Activated CD4-positive, alpha-beta memory T cell treated with anti-CD3 and anti-CD28 coated beads for 36 hours (primary cell): Measurements from ENCODE around the gene CCM2. TPM values are rescaled to one million over a fixed set of nuclear protein-coding genes. Genes with fewer than 3 reads are reported as not detected.

Source experiments
- CTCF ChIA-PET: fragments of 350-600 bp; sonication (Branson Sonifier 250); formaldehyde crosslinking; loops from one replicate; lab custom pipeline; 2021; ENCODE audit warnings: antibody characterized with exemption, inconsistent platforms; lab: Charles Lee
- POLR2A ChIA-PET: fragments of 350-600 bp; sonication (Branson Sonifier 250); formaldehyde crosslinking; loops from one replicate; lab custom pipeline; 2021; ENCODE audit warnings: antibody characterized with exemption; lab: Charles Lee
- DNase-seq: peaks from one replicate; pipeline ENCODE4 v3.0.0-alpha.2; 2020
- H3K27ac Mint-ChIP-seq: one replicate; pipeline ENCODE4 v1.8.0; 2021; ENCODE audit warnings: mixed read lengths
- H3K27me3 Mint-ChIP-seq: one replicate; pipeline ENCODE4 v1.8.0; 2021; ENCODE audit warnings: mixed read lengths
- H3K36me3 Mint-ChIP-seq: one replicate; pipeline ENCODE4 v1.8.0; 2021; ENCODE audit warnings: mixed read lengths
- H3K4me1 Mint-ChIP-seq: one replicate; pipeline ENCODE4 v1.8.0; 2021; ENCODE audit warnings: low read depth, mixed read lengths
- H3K4me3 Mint-ChIP-seq: one replicate; pipeline ENCODE4 v1.8.0; 2021; ENCODE audit warnings: mild to moderate bottlenecking, mixed read lengths
- H3K9me3 Mint-ChIP-seq: one replicate; pipeline ENCODE4 v1.8.0; 2021; ENCODE audit warnings: mixed read lengths
- intact Hi-C: fragments of 100-400 bp; cut with micrococcal nuclease; formaldehyde crosslinking; loops from one replicate; pipeline ENCODE4 v1.15.1; 2023
- total RNA-seq, 2 experiments: library from RNA; stranded (reverse); gene quantifications; one replicate each; pipeline ENCODE4 v1.2.3, GENCODE V29; 2021

Gene CCM2
- total RNA-seq, 2 experiments from 2014 or later, result 85.2 to 89.6 TPM

GRCh38 chr7:44963364-44964290 is 36.4 kb upstream of the CCM2 start:
- ChIA-PET POLR2A (interaction anchor here (0.6 to 7.6 kb wide), 5 partner anchors 10 to 389 kb away, joined by 3 to 56 read pairs (median 4); no protein-coding TSS in a partner anchor), CTCF (interaction anchor here (0.7 to 1.5 kb wide), 6 partner anchors 9 to 213 kb away, joined by 3 to 13 read pairs (median 4); partner anchors contain the start of gene H2AZ2)
- H3K4me1 Mint-ChIP-seq, result peaks cover 23% of the 10 kb centered on the region
- intact Hi-C loops, result no loop called here
- peaks cover 47% of the 10 kb centered on the region for H3K36me3 Mint-ChIP-seq
- no peak overlapping the region for H3K4me3 Mint-ChIP-seq
- DNase-seq, result no peak
- no peaks in the 10 kb centered on the region for H3K27me3 Mint-ChIP-seq
- H3K9me3 Mint-ChIP-seq, result no peaks in the 10 kb centered on the region
- H3K27ac Mint-ChIP-seq, result peak overlapping the region; percentile 33

- ChIA-PET POLR2A (interaction anchor here (1.0 to 7.6 kb wide), 4 partner anchors 9 to 171 kb away, joined by 4 to 56 read pairs (median 8); no protein-coding TSS in a partner anchor), CTCF (interaction anchor here (1.0 to 1.5 kb wide), 6 partner anchors 9 to 214 kb away, joined by 3 to 13 read pairs (median 4); partner anchors contain the start of gene H2AZ2)
- Mint-ChIP-seq H3K4me1 (peaks cover 16% of the 10 kb centered on the region), H3K27me3 (no peaks in the 10 kb centered on the region), H3K36me3 (peaks cover 54% of the 10 kb centered on the region), H3K9me3 (no peaks in the 10 kb centered on the region), H3K4me3 (no peak overlapping the region), H3K27ac (no peak overlapping the region)
- intact Hi-C loops, result no loop called here
- DNase-seq, result no peak
Observed at GRCh38 chr7:44964384-44964830, 35.6 kb upstream of the CCM2 start.

- intact Hi-C loops, result no loop called here
- POLR2A ChIA-PET, result interaction anchor here (0.8 to 7.6 kb wide), 7 partner anchors 9 to 171 kb away, joined by 3 to 56 read pairs (median 7); partner anchors contain the start of gene MYO1G
- CTCF ChIA-PET, result interaction anchor here (1.3 to 1.5 kb wide), 5 partner anchors 8 to 214 kb away, joined by 3 to 13 read pairs (median 4); partner anchors contain the start of gene H2AZ2
- Mint-ChIP-seq H3K36me3 (peaks cover 53% of the 10 kb centered on the region), H3K27ac (peak overlapping the region; percentile 42), H3K4me1 (peaks cover 11% of the 10 kb centered on the region), H3K27me3 (no peaks in the 10 kb centered on the region), H3K4me3 (no peak overlapping the region), H3K9me3 (no peaks in the 10 kb centered on the region)
- no peak for DNase-seq
Observed at GRCh38 chr7:44964831-44965440, 35.1 kb upstream of the CCM2 start.

- peaks cover 6% of the 10 kb centered on the region for H3K4me1 Mint-ChIP-seq
- H3K9me3 Mint-ChIP-seq, result no peaks in the 10 kb centered on the region
- intact Hi-C loops, result no loop called here
- no peak overlapping the region for H3K4me3 Mint-ChIP-seq
- peaks cover 53% of the 10 kb centered on the region for H3K36me3 Mint-ChIP-seq
- H3K27me3 Mint-ChIP-seq, result no peaks in the 10 kb centered on the region
- DNase-seq, result no peak
- H3K27ac Mint-ChIP-seq, result peak overlapping the region; percentile 42
- ChIA-PET CTCF (interaction anchor here (1.3 to 1.4 kb wide), 2 partner anchors 13 to 215 kb away, joined by 3 read pairs; no protein-coding TSS in a partner anchor), POLR2A (interaction anchor here (0.8 to 7.6 kb wide), 7 partner anchors 8 to 170 kb away, joined by 3 to 56 read pairs (median 7); partner anchors contain the start of genes CCM2 and MYO1G)
Observed at GRCh38 chr7:44965441-44965903, 34.5 kb upstream of the CCM2 start.

GRCh38 chr7:44965937-44966730 is 33.9 kb upstream of the CCM2 start:
- H3K4me3 Mint-ChIP-seq, result no peak overlapping the region
- intact Hi-C loops, result no loop called here

GRCh38 chr7:44966731-44967538 is 33.1 kb upstream of the CCM2 start:
- Mint-ChIP-seq H3K9me3 (no peaks in the 10 kb centered on the region), H3K4me3 (no peak overlapping the region), H3K4me1 (peaks cover 6% of the 10 kb centered on the region), H3K27ac (peak overlapping the region; percentile 24), H3K36me3 (peaks cover 61% of the 10 kb centered on the region), H3K27me3 (no peaks in the 10 kb centered on the region)
- intact Hi-C loops, result no loop called here
- POLR2A ChIA-PET, result interaction anchor here (2.2 kb wide), 1 partner anchor 11 kb away, joined by 8 read pairs; the partner anchor contains the start of gene MYO1G
- no peak for DNase-seq
- CTCF ChIA-PET, result no interaction called here

More at GRCh38 chr7:44965937-44966730, 33.9 kb upstream of the CCM2 start:
- no peak for DNase-seq
- POLR2A ChIA-PET, result interaction anchor here (0.8 to 7.6 kb wide), 7 partner anchors 7 to 170 kb away, joined by 3 to 56 read pairs (median 7); partner anchors contain the start of genes CCM2 and MYO1G
- peaks cover 4% of the 10 kb centered on the region for H3K4me1 Mint-ChIP-seq
- H3K36me3 Mint-ChIP-seq, result peaks cover 57% of the 10 kb centered on the region
- peak overlapping the region; percentile 23 for H3K27ac Mint-ChIP-seq
- H3K9me3 Mint-ChIP-seq, result no peaks in the 10 kb centered on the region
- H3K27me3 Mint-ChIP-seq, result no peaks in the 10 kb centered on the region
- CTCF ChIA-PET, result interaction anchor here (1.4 kb wide), 1 partner anchor 12 kb away, joined by 3 read pairs; no protein-coding TSS in a partner anchor

GRCh38 chr7:44967571-44968446 is 32.2 kb upstream of the CCM2 start:
- POLR2A ChIA-PET, result interaction anchor here (0.6 kb wide), 1 partner anchor 14 kb away, joined by 3 read pairs; no protein-coding TSS in a partner anchor
- Mint-ChIP-seq H3K4me3 (no peak overlapping the region), H3K9me3 (no peaks in the 10 kb centered on the region), H3K27me3 (no peaks in the 10 kb centered on the region), H3K27ac (peak overlapping the region; percentile 49), H3K4me1 (peaks cover 10% of the 10 kb centered on the region), H3K36me3 (peaks cover 70% of the 10 kb centered on the region)
- intact Hi-C loops, result no loop called here
- CTCF ChIA-PET, result interaction anchor here (0.6 kb wide), 1 partner anchor 120 kb away, joined by 3 read pairs; no protein-coding TSS in a partner anchor
- DNase-seq, result no peak

- H3K27ac Mint-ChIP-seq, result peak overlapping the region; percentile 23
- no peak overlapping the region for H3K4me3 Mint-ChIP-seq
- H3K9me3 Mint-ChIP-seq, result no peaks in the 10 kb centered on the region
- POLR2A ChIA-PET, result interaction anchor here (5.9 kb wide), 1 partner anchor 13 kb away, joined by 83 read pairs; the partner anchor contains the start of gene MYO1G
- CTCF ChIA-PET, result no interaction called here
- H3K36me3 Mint-ChIP-seq, result peaks cover 75% of the 10 kb centered on the region
- H3K27me3 Mint-ChIP-seq, result no peaks in the 10 kb centered on the region
- intact Hi-C loops, result no loop called here
- no peak for DNase-seq
- H3K4me1 Mint-ChIP-seq, result peaks cover 13% of the 10 kb centered on the region
Observed at GRCh38 chr7:44969049-44969700, 30.8 kb upstream of the CCM2 start.
